PC-9 (cell line): ENCODE results near the gene DDX56.

Experiments used
- EZH2 ChIP-seq: fragments of 200-600 bp; sonication (generic); IDR thresholded peaks from 2 replicates; pipeline ENCODE4 v1.8.0; 2017; ENCODE audit warnings: antibody characterized with exemption, low read depth
- TF ChIP-seq, protein P1 (sequence below): fragments of 200-600 bp; sonication (generic); conservative IDR thresholded peaks from 2 replicates; pipeline ENCODE4 v1.6.1; 2017; ENCODE audit warnings: mixed run types, antibody characterized with exemption, mild to moderate bottlenecking, moderate library complexity

DNA sequence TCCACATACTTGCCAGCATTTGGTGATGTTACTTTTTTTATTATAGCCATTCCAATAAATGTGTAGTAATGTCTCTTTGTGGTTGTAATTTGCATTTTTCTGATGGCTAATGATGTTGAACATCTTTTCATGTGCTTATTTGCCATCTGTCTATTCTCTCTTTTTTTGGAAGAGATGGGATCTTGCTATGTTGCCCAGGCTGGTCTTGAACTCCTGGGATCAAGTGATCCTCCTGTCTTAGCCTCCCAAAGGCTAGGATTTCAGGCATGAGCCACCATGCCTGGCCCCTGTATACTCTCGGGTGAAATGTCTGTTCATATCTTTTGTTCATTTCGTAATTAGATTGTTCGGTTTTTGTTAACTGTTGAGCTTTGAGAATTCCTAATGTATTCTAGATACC lies 36.1 kb upstream of the DDX56 start:
- TF ChIP-seq, protein P1, sequence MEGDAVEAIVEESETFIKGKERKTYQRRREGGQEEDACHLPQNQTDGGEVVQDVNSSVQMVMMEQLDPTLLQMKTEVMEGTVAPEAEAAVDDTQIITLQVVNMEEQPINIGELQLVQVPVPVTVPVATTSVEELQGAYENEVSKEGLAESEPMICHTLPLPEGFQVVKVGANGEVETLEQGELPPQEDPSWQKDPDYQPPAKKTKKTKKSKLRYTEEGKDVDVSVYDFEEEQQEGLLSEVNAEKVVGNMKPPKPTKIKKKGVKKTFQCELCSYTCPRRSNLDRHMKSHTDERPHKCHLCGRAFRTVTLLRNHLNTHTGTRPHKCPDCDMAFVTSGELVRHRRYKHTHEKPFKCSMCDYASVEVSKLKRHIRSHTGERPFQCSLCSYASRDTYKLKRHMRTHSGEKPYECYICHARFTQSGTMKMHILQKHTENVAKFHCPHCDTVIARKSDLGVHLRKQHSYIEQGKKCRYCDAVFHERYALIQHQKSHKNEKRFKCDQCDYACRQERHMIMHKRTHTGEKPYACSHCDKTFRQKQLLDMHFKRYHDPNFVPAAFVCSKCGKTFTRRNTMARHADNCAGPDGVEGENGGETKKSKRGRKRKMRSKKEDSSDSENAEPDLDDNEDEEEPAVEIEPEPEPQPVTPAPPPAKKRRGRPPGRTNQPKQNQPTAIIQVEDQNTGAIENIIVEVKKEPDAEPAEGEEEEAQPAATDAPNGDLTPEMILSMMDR: no peak
- no peak for TF ChIP-seq EZH2
